Pancreas (tissue), 10 donors: ENCODE measurements around the gene CWC27. TPM values are rescaled to one million over a fixed set of nuclear protein-coding genes. Genes with fewer than 3 reads are reported as not detected.

Experiments used
- ATAC-seq, 4 donors: fragments of 200-7000 bp; cut with Tn5 transposase; one replicate each; pipeline versions ENCODE4 v1.8.0 to v1.9.1; 2020; ENCODE audit warnings: mild to moderate bottlenecking in 4 of 4, moderate library complexity in 4 of 4
- DNase-seq, 6 donors: peaks; one replicate each; pipeline ENCODE4 v3.0.0-alpha.2; 2020
- FAIRE-seq: peaks from 2 replicates; lab custom pipeline; 2012; peaks lifted over from hg19 to GRCh38; lab: Jason Lieb, UNC
- H3K27ac ChIP-seq, 4 donors: fragments of 200-600 bp; sonication (generic); 1 replicate in 3 of 4; 2 replicates in 1 of 4; pipeline versions ENCODE4 v1.5.0 to v1.8.0; 2020
- H3K27me3 ChIP-seq, 4 donors: fragments of 200-600 bp; one replicate each; pipeline ENCODE4 v1.8.0; 2021
- H3K36me3 ChIP-seq, 3 donors: fragments of 200-600 bp; sonication (generic) in 1 of 3; one replicate each; pipeline versions ENCODE4 v1.5.0 to v1.8.0; 2020 to 2021
- H3K4me1 ChIP-seq, 3 donors: fragments of 200-600 bp; one replicate each; pipeline ENCODE4 v1.8.0; 2021
- H3K4me3 ChIP-seq, 4 donors: fragments of 200-600 bp; sonication (generic) in 2 of 4; one replicate each; pipeline versions ENCODE4 v1.5.0 to v1.8.0; 2020 to 2021
- H3K9me3 ChIP-seq, 4 donors: fragments of 200-600 bp; one replicate each; pipeline ENCODE4 v1.8.0; 2021
- CTCF ChIP-seq, 4 donors: fragments of 200-600 bp; sonication (generic) in 3 of 4; IDR thresholded peaks; one replicate each; pipeline versions ENCODE4 v1.5.0 to v1.8.0; 2021; ENCODE audit warnings: antibody characterized with exemption in 4 of 4
- WGBS, 2 donors: extraction: QIAGEN DNeasy Blood & Tissue Kit; methylation state at CpG; one replicate each; pipeline ENCODE4 v1.1.7; 2013; 5-methylcytosine and 5-hydroxymethylcytosine counted together
- intact Hi-C, 3 donors: fragments of 100-400 bp; cut with DNase I; formaldehyde crosslinking; loops; one replicate each; pipeline versions ENCODE4 v1.11.1 to v1.14.2; 2022
- polyA plus RNA-seq, 2 donors: library from polyadenylated mRNA; stranded (reverse); fragments of 200-250 nt; gene quantifications; one replicate each; pipeline ENCODE4 v1.2.3, GENCODE V29; 2013
- total RNA-seq, 6 donors: library from RNA; stranded (reverse); fragmentation: NEBNext Ultra II Directional in 4 of 6; extraction: Animal tissue kit (Norgen Biotek cat#: 25700) in 4 of 6; gene quantifications; one replicate each; pipeline versions ENCODE4 v1.2.1 to v1.2.4, GENCODE V29; 2021 to 2023
- donor health status: healthy with polysubstance abuse.
- donor health status: DM: no; HTN: no; CAD: no; lungs with moderate emphysema.
- donor health status: DM: no; HTN: no; CAD: no.
- donor health status: control.
- donor health status: control.
- donor health status: Bipolar disorder and iron deficiency.
- donor health status: DM: yes; HTN: yes; CAD: no.
- donor health status: DM: no; HTN: no; CAD: no.
- donor health status: DM: no; HTN: no; CAD: no.
- donor health status: DM: yes; HTN: yes; CAD: no.

CWC27 gene
- total and polyA plus RNA-seq, 8 donors, result 3.7 to 13.3 (median 7.0) TPM

- no peak for TF ChIP-seq CTCF (IDR thresholded peaks at IDR 0.05)
- Histone ChIP-seq H3K4me1 (no peaks in the 10 kb centered on the region), H3K27me3 (no peaks in the 10 kb centered on the region), H3K4me3 (no peak overlapping the region), H3K27ac (no peak overlapping the region), H3K9me3 (no peaks in the 10 kb centered on the region), H3K36me3 (no peaks in the 10 kb centered on the region)
- WGBS, 2 donors, result 55 to 58% methylated on average over 2 of the region's 2 CpGs
- intact Hi-C loops, result no loop called here
- DNase-seq (no peak), ATAC-seq (peak in 1 of 4 donors; percentile 26), FAIRE-seq (no peak)
Measured at GRCh38 chr5:65041296-65042158, 272.8 kb downstream of the CWC27 start.

GRCh38 chr5:65043843-65044359 is 275.2 kb downstream of the CWC27 start:
- H3K4me1 ChIP-seq, result no peaks in the 10 kb centered on the region
- intact Hi-C loops, result no loop called here
- no peak for ATAC-seq
- DNase-seq, result no peak
- H3K9me3 ChIP-seq, result no peaks in the 10 kb centered on the region
- 79 to 80% methylated on average over 5 of the region's 5 CpGs for WGBS, 2 donors
- no peak for TF ChIP-seq CTCF (IDR thresholded peaks at IDR 0.05)
- no peaks in the 10 kb centered on the region for H3K36me3 ChIP-seq
- no peak overlapping the region for H3K4me3 ChIP-seq
- no peak overlapping the region for H3K27ac ChIP-seq
- no peaks in the 10 kb centered on the region for H3K27me3 ChIP-seq
- no peak for FAIRE-seq

GRCh38 chr5:65047225-65047624 is 278.5 kb downstream of the CWC27 start:
- Histone ChIP-seq H3K4me3 (no peak overlapping the region), H3K27me3 (no peaks in the 10 kb centered on the region), H3K4me1 (no peaks in the 10 kb centered on the region), H3K36me3 (no peaks in the 10 kb centered on the region), H3K27ac (no peak overlapping the region), H3K9me3 (no peaks in the 10 kb centered on the region)
- intact Hi-C loops, result no loop called here
- ATAC-seq (no peak), DNase-seq (no peak), FAIRE-seq (no peak)
- WGBS, 2 donors, result 22 to 40% methylated on average over 3 of the region's 3 CpGs
- no peak for TF ChIP-seq CTCF (IDR thresholded peaks at IDR 0.05)

GRCh38 chr5:65047948-65048690 is 279.4 kb downstream of the CWC27 start:
- no peak overlapping the region for H3K4me3 ChIP-seq
- no peaks in the 10 kb centered on the region for H3K4me1 ChIP-seq
- WGBS, 2 donors, result 32 to 40% methylated on average over 2 of the region's 2 CpGs
- no peaks in the 10 kb centered on the region for H3K36me3 ChIP-seq
- H3K27me3 ChIP-seq, result no peaks in the 10 kb centered on the region
- no peak for TF ChIP-seq CTCF (IDR thresholded peaks at IDR 0.05)
- H3K27ac ChIP-seq, result no peak overlapping the region
- intact Hi-C loops, result no loop called here
- ATAC-seq (no peak), DNase-seq (no peak), FAIRE-seq (no peak)
- no peaks in the 10 kb centered on the region for H3K9me3 ChIP-seq
